NCI-H2227 (cell line): ENCODE results near the gene TMEM174.

Source experiments
- DNase-seq: peaks from one replicate; lab custom pipeline; 2025; ENCODE audit not compliant: unreplicated experiment; lab: John Stamatoyannopoulos, UW

TMEM174 gene

GRCh38 chr5:73222173-73222572 is 49.2 kb downstream of the TMEM174 start:
- DNase-seq: no peak
